ENCODE data around the gene GRIK4. TPM values are rescaled to one million over a fixed set of nuclear protein-coding genes. Genes with fewer than 3 reads are reported as not detected.

Gene GRIK4
- total and polyA plus RNA-seq, 2 donors (not counting 1 experiment from before 2014, with no cell fraction given), result 0.12 to 0.27 TPM

- peaks cover 9% of the 10 kb centered on the region for H3K27me3 Mint-ChIP-seq
- H2AFZ ChIP-seq (ENCODE audit: insufficient read depth, low read depth, low read length, poor library complexity, severe bottlenecking), result no peak overlapping the region
- ATAC-seq (ENCODE audit: low read depth), result no peak
- no peak overlapping the region for H3K4me3 Mint-ChIP-seq
- H3K4me2 ChIP-seq (replicated peaks; ENCODE audit: low read depth, low read length, poor library complexity, severe bottlenecking), result no peak overlapping the region
- H3K27me3 ChIP-seq (replicated peaks in 1 of 4; ENCODE audit: control extremely low read depth in 1 of 4, control insufficient read depth in 3 of 4, insufficient read depth in 4 of 4, low read length in 3 of 4), result no peaks in the 10 kb centered on the region
- ChIA-PET CTCF (no interaction called here), POLR2A (no interaction called here)
- no peaks in the 10 kb centered on the region for H3K9me3 ChIP-seq (ENCODE audit: control extremely low read depth in 1 of 3, control insufficient read depth in 2 of 3, insufficient read depth in 1 of 3, low read length in 2 of 3)
- no peaks in the 10 kb centered on the region for H3K36me3 ChIP-seq (replicated peaks in 1 of 2; ENCODE audit: control extremely low read depth in 1 of 2, control insufficient read depth in 1 of 2, extremely low read depth in 1 of 2, insufficient read depth in 2 of 2, low read length in 1 of 2)
- H4K20me1 ChIP-seq (ENCODE audit: control insufficient read depth, insufficient read depth, low read length, poor library complexity, severe bottlenecking), result no peaks in the 10 kb centered on the region
- TF ChIP-seq, protein P1, sequence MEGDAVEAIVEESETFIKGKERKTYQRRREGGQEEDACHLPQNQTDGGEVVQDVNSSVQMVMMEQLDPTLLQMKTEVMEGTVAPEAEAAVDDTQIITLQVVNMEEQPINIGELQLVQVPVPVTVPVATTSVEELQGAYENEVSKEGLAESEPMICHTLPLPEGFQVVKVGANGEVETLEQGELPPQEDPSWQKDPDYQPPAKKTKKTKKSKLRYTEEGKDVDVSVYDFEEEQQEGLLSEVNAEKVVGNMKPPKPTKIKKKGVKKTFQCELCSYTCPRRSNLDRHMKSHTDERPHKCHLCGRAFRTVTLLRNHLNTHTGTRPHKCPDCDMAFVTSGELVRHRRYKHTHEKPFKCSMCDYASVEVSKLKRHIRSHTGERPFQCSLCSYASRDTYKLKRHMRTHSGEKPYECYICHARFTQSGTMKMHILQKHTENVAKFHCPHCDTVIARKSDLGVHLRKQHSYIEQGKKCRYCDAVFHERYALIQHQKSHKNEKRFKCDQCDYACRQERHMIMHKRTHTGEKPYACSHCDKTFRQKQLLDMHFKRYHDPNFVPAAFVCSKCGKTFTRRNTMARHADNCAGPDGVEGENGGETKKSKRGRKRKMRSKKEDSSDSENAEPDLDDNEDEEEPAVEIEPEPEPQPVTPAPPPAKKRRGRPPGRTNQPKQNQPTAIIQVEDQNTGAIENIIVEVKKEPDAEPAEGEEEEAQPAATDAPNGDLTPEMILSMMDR (IDR thresholded peaks at IDR 0.05), result no peak
- no peak for TF ChIP-seq EZH2 (IDR thresholded peaks at IDR 0.05; ENCODE audit: borderline replicate concordance, insufficient read depth, low read depth, low read length, poor library complexity, severe bottlenecking)
- no peak for DNase-seq
- no peaks in the 10 kb centered on the region for H3K79me2 ChIP-seq (ENCODE audit: control insufficient read depth, insufficient read depth, low read length)
- WGBS (ENCODE audit: insufficient coverage), result 74% methylated on average over 5 of the region's 6 CpGs
- H3K4me1 Mint-ChIP-seq, result peaks cover 37% of the 10 kb centered on the region
- no peak overlapping the region for H3K27ac ChIP-seq (ENCODE audit: low read length in 2 of 2)
- intact Hi-C loops (cut with micrococcal nuclease), result no loop called here
- H3K9ac ChIP-seq (ENCODE audit: low read length), result no peak overlapping the region
- no peak overlapping the region for H3K4me3 ChIP-seq (ENCODE audit: control extremely low read depth in 1 of 5, extremely low read depth in 1 of 5, insufficient read depth in 1 of 5, low read depth in 2 of 5, low read length in 4 of 5)
- H3K9me3 Mint-ChIP-seq (ENCODE audit: insufficient read depth), result no peaks in the 10 kb centered on the region
- H3K27ac Mint-ChIP-seq, result no peak overlapping the region
- peaks cover 26 to 38% of the 10 kb centered on the region in 2 donors for H3K4me1 ChIP-seq (ENCODE audit: control insufficient read depth in 2 of 2, insufficient read depth in 2 of 2, low read length in 2 of 2)
These were observed 37.2 kb downstream of the GRIK4 start for GRCh38 chr11:120548682-120549209.

GRCh38 chr11:120549346-120549745 lies 37.8 kb downstream of the GRIK4 start:
- no peak overlapping the region for H3K4me3 ChIP-seq (ENCODE audit: control extremely low read depth in 1 of 5, extremely low read depth in 1 of 5, insufficient read depth in 1 of 5, low read depth in 2 of 5, low read length in 4 of 5)
- no peak for TF ChIP-seq EZH2 (IDR thresholded peaks at IDR 0.05; ENCODE audit: borderline replicate concordance, insufficient read depth, low read depth, low read length, poor library complexity, severe bottlenecking)
- TF ChIP-seq, protein P1 (IDR thresholded peaks at IDR 0.05), result no peak
- Mint-ChIP-seq H3K27me3 (peaks cover 9% of the 10 kb centered on the region), H3K9me3 (ENCODE audit: insufficient read depth) (no peaks in the 10 kb centered on the region), H3K4me1 (peaks cover 34% of the 10 kb centered on the region), H3K4me3 (no peak overlapping the region), H3K27ac (no peak overlapping the region)
- ChIA-PET POLR2A (no interaction called here), CTCF (no interaction called here)
- H3K9me3 ChIP-seq (ENCODE audit: control extremely low read depth in 1 of 3, control insufficient read depth in 2 of 3, insufficient read depth in 1 of 3, low read length in 2 of 3), result no peaks in the 10 kb centered on the region
- no peaks in the 10 kb centered on the region for H3K36me3 ChIP-seq (replicated peaks in 1 of 2; ENCODE audit: control extremely low read depth in 1 of 2, control insufficient read depth in 1 of 2, extremely low read depth in 1 of 2, insufficient read depth in 2 of 2, low read length in 1 of 2)
- no peak overlapping the region for H3K27ac ChIP-seq (ENCODE audit: low read length in 2 of 2)
- ATAC-seq (ENCODE audit: low read depth) (no peak), DNase-seq (no peak)
- no peaks in the 10 kb centered on the region for H4K20me1 ChIP-seq (ENCODE audit: control insufficient read depth, insufficient read depth, low read length, poor library complexity, severe bottlenecking)
- no peak overlapping the region for H3K9ac ChIP-seq (ENCODE audit: low read length)
- intact Hi-C loops (cut with micrococcal nuclease), result no loop called here
- H2AFZ ChIP-seq (ENCODE audit: insufficient read depth, low read depth, low read length, poor library complexity, severe bottlenecking), result no peak overlapping the region
- peaks cover 25 to 33% of the 10 kb centered on the region in 2 donors for H3K4me1 ChIP-seq (ENCODE audit: control insufficient read depth in 2 of 2, insufficient read depth in 2 of 2, low read length in 2 of 2)
- no peak overlapping the region for H3K4me2 ChIP-seq (replicated peaks; ENCODE audit: low read depth, low read length, poor library complexity, severe bottlenecking)
- 89% methylated on average over 5 of the region's 11 CpGs for WGBS (ENCODE audit: insufficient coverage)
- no peaks in the 10 kb centered on the region for H3K79me2 ChIP-seq (ENCODE audit: control insufficient read depth, insufficient read depth, low read length)
- no peaks in the 10 kb centered on the region for H3K27me3 ChIP-seq (replicated peaks in 1 of 4; ENCODE audit: control extremely low read depth in 1 of 4, control insufficient read depth in 3 of 4, insufficient read depth in 4 of 4, low read length in 3 of 4)
